Globus pallidus (tissue), 1 donor: ENCODE data around the gene SNX4.

ENCODE experiments used
- DNase-seq: peaks from one replicate; pipeline ENCODE4 v3.0.0-alpha.2; 2015; ENCODE audit warnings: low spot score

The SNX4 gene

DNA sequence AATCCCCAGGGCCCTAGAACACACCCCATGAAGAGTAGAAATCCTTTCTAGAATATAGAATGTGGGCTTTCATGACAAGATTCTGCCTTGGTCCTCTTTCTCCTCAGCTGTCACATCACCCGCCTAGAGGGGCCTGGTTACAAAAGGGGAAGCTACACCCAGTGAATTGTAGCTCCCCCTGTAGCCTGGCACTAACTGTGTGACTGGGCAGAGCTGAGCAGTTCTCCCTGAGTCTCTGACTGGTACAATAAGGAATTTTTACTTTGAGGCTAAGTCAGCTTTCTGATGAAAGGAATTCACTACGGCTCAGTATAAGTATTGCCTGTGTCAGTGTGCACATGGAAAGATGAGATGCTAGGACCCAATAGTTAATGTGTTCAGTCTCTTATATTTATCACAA is 116.2 kb downstream of the SNX4 start:
- no peak for DNase-seq

DNA sequence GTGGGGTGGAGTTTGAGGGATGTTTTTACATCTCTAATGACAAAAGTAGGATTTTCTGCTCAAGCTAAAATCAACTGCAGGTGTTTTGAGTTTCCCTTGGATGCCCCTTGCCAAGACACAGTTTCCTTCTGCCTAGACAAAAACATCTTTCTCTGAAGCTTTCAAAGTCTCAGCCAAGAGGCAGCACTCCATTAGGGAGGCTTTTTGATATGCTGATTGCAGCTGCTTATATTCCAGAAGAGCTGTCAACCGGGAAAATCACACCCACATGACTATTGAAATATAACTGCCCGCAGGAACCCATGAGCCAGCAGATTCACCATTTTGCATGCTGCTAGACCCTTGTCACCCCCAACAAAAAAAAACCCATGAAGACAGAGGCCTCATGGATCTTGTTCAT is 117.4 kb downstream of the SNX4 start:
- DNase-seq, result no peak

DNA sequence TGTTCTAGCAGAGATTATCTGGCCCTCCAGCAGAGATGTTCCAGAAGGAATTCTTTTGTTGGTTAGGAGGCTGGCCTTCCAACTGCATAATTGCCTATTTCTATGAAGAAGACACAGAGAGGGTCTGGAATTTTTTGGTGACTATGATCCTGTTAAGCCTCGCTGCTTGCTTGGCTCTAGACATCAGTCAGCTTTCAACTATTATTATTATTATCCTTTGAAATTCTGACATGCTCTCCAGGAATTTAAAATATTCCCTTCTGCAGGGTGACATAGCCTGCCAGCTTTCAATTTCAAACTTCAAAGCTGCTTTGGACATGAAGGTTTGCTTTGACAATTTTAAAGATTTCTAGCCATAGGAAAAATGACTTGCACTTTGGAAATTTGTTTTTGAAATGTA is 118.6 kb downstream of the SNX4 start:
- no peak for DNase-seq

DNA sequence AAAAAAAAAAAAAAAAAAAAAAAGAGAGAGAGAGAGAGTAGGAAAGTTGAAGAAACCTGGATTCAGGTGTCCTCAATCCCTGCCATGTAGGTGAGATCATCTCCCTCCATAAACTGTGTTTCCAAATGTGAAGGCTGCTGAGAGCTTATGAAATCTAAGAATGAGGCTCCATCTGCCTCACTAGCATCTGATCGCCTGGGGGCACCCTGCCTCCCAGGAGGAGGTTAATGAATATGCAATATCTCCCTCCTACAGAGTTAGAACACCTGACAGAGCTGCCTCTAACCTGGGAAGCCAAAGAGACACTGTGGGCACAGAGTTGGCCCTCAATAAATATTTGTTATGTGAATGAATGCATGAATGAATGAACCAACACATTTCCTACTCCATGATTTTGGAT is 121.0 kb downstream of the SNX4 start:
- no peak for DNase-seq
